Glomerular endothelial cell (primary cell): ENCODE results near the gene ADAMTS3. TPM values are rescaled to one million over a fixed set of nuclear protein-coding genes. Genes with fewer than 3 reads are reported as not detected.
"Not testable (repeated sequence)": the region's sequence is repeated elsewhere in the genome, so short reads cannot be mapped to it uniquely, and the experiment has no call there.

Experiments used
- DNase-seq: peaks from one replicate; pipeline ENCODE4 v3.0.0-alpha.2; 2011; ENCODE audit warnings: low read depth, low spot score; ENCODE audit errors: extremely low read depth
- total RNA-seq: library from RNA; depleted of rRNA; stranded (reverse); fragments of >200 nt; gene quantifications from 2 replicates; pipeline ENCODE4 v1.2.3, GENCODE V29; 2015

ADAMTS3 gene
- total RNA-seq, 1 donor from 2014 or later: 3.4 TPM

DNA sequence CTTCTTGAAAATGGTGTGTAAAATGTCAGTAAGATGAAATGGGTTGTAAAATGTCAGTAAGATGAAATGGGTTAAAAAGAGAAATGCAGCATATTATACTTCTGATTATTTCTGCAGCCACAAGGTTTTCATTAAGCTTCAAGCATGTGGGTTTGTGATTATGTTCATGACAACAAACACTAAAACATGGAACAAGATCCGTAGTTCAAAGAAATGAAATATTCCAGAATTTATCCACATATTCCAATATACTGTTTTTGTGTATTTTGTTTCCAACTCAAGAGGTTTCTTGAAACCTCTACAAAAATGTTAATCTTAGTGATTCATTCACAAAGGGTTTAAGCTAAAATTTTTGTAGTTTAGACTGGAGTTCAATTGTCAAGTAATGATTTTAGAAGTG is 84.0 kb downstream of the ADAMTS3 start:
- no peak for DNase-seq

DNA sequence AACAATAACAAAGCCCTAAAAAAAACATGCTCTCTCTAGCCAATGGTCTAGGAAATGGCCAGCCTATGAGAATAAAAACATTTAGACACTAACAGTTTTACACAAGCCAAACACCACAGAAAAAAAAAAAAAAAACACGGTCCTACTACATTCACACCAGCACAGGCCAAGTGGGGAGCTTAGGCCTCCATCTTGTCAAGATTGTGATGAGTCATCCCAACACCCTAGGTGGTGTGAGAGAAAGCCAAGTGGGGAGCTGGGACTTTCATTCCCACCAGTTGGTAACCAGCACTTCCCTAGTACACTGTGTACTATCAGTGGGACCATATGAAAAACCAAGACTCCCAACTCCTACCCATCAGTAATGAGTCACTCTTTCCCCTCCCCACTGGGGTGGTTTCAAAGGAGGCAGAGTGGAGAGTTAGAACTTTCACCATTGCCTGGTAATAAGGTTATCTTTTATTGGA is 95.6 kb downstream of the ADAMTS3 start:
- DNase-seq: no peak

DNA sequence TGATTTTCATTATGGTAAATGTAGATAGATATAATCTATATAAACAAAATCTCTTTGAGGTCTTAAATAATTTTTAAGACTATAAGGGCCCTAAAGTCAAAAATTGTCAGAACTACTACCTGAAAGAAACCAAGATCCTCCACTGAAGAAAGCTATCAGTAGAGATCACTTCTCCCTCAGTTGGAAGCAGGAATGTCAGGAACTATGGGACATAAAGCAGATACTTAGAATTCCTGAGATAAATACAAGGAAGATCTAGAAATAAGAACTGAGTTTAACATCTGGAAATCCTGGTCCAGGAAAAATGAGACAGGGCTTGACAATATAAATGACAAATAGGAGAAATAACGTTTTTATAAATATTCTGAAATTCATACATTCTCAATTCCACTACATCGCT is 97.2 kb downstream of the ADAMTS3 start:
- no peak for DNase-seq

DNA sequence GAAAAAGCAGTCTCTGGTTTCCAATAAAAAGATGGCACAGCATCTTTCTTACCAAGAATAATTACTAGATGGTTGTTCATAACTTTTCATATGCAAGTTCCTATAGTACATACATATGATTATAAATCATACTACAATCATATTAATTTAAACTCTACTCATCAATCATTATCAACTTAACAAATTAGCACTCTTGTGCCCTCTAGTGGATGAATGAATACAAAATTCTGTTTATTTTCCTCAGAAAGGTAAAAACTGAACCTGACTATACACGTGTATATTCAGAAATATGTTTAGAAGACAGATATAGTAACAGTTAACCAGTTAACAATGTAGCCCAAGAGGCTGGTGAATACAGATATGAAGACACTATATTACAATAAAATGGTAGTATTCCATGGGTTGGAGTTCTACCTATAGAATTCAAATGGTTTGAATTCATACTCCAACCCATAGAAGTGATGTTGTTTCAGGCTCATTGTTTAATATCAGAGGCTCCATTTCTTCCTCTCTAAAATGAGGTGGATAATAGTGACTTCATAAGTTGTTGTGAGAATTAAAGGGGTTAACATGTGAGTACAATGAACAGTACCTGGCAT is 100.0 kb downstream of the ADAMTS3 start:
- peak; percentile 37 for DNase-seq

DNA sequence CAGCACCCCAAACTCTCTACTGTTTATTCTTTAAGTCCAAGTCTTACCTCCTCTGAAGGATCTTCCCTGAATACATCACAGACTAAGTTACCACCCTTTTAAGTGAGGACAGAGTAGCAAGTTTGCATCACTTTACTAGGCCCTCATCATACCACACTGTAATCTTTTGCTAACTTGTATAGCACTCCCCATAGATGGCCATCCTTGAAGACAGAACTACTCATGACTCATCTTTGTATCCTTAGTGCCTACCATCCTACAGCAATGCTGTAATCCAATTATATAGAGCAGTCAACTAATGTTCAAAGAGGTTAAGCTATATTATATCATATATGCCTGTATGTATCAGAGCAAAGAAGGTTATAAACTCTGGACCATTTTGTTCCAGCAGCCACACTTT is 101.4 kb downstream of the ADAMTS3 start:
- no peak for DNase-seq

DNA sequence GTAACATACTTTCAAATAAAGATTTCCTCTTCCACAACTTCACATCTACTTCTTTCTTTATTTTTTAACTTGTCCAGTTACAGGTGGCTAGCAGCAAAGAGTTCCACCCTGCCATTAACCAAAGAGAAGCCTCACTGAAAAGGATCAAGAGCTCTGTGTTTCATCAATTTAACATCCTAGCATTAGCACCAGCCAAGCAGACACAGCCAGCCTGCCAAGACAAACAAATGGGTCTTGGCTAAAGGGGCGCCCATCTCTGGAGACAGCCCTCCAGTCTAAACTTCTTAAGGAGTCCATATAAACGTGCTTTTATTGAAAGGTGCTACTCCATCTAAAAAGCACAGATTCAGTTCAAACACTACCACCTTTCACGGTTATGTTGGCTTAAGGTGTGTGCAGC is 105.3 kb downstream of the ADAMTS3 start:
- DNase-seq: no peak

DNA sequence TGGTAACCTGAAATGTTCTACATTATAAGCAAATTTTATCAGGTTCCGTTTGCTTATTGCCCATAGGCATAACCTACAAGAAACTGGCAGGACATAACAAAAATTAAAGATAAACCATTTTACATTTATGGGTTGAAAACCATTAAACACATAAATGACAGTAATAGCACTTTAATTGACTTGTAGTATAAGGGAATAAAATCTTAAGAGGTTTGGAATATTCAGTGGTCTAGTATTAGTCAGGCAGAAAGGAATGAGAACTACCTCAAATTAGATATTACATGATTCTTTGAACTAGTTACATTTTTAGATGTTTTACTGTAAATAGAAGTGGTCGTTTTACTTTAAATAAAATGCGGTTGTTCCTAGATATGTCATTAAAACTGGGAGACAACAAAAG is 111.9 kb downstream of the ADAMTS3 start:
- no peak for DNase-seq

DNA sequence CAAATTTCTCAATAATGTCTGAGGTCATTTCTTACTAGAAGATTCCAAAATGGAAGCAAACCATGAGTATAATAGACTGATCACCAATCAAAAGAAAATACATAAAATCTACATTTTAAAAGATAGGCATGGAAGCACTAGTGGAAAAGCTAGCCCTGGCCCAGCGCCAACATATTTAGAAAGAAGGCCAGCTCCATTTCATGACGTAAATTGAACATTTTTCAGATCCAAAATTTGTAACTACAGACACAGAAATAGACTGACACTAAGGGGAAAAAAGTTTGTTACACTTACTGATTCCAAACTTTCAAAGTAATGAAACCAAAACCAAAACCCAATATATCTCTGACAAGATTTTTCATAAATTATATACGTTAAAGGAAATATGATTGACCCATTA is 117.7 kb downstream of the ADAMTS3 start:
- DNase-seq: no peak

DNA sequence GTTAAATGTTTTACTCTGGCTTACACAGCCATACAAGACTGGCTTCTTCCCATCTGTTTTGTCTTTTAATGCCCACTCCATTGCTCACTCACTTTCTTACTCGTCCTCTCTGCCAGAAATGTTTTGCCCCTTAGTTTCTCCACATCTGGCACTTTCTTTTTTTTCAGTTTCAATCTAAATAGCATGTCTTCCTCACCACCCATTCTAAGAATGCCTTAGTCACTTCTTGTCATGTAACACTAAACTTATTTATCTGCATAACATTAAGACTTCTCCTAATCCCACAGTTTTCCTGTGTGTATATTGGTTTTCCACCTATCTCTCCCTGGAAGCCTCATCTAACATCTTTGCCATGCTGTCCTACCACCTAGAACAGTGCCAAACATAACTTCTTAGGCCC is 119.3 kb downstream of the ADAMTS3 start:
- DNase-seq: no peak

DNA sequence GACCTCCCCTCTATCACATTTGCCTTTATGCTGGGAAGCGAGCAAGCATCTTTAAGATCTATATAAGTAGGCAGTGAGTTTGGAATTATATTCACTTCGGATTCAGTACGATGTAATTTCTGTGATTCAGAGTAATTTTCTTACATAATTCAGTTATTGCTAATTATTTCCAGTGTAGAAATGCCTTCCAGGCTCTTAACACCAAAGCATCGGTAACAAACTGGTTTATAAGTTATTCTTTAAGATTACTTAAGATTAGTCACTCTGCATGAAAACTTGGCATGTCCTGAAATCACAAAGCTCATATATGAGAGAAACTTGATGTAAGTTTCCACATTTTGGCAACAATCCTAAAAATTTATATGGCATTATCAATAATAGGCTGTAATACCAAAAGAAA is 120.8 kb downstream of the ADAMTS3 start:
- no peak for DNase-seq

DNA sequence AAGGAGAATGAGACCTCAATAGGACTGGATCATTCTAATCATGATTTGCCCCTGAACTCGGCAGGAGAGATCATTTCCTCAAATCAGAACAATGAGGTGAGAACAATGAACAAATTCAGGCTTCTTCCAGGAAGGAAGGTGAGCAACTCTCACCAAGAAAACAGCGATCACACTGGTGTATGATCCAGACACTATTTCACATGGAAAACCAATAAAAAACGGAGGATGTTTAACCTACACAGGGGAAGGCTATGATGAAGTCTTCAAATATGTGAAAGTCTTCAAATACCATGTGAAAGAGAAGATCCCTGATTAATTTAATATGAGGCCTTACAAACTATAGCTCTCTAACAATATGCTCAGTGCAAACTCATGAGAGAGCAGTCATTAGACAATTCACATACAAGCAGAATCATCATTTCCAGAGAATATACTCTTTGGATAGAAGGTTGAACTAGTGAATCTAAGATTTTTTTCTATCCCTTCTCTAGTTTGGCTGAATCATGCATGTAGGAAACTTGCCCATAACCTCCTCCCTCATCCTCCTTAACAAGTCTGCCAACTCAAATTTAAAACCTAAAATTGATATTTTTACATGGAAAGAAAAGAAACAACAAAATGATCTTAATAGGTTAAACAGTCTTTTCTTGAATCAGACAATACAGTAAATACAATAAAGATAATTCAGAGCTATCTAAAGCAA is 122.5 kb downstream of the ADAMTS3 start:
- no peak for DNase-seq

DNA sequence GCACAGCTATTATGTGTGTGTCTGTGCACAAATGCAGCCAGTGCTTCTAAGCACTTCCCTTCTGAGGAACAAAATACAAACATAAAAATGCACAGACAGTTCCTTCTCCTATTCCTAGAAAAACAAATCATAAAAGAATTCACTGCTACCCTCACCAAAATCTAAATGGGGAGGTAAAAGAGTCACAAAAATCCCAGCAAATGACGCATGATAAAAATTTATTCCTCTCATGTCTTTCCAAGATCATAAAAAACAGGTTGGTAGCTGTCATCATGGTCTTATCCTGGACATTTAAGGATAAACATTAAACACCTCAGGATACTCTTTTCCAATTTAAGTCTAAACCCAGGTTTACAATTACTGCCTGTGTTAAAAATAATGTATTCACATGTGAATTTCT is 124.9 kb downstream of the ADAMTS3 start:
- DNase-seq: no peak

DNA sequence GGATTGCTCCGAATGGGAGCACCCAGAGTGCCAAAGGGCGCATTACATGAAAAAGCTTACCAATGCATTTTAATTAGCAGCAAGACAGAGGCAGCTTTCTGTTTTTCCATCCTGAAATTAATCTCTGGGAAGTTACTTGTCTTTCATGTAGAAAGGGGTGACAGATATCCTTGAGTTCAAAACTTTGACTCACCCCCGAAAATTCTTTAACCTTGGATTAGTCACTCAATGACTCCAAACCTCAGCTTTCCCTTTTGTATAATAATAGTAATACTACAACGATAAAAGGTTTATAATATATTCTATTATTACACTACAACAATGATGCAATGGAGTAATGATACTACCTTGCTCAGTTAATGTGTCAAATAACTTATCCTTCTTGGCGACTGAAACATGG is 126.3 kb downstream of the ADAMTS3 start:
- no peak for DNase-seq

DNA sequence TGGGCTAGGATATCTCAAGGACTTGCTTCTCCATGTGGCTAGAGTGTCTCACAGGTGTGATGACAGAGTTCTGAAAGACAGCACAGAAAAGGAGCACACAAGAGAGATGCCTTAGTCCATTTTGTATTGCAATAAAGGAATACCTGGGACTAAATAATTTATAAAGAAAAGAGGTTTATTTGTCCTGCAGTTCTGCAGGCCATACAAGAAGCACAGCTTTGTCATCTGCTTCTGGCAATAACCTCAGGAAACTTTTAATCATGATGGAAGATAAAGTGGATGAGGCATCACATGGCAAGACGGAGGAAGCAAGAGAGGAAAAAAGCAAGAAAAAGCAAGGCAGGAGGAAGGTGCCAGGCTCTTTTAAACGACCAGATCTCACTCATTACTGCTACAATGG is 126.9 kb downstream of the ADAMTS3 start:
- no peak for DNase-seq

DNA sequence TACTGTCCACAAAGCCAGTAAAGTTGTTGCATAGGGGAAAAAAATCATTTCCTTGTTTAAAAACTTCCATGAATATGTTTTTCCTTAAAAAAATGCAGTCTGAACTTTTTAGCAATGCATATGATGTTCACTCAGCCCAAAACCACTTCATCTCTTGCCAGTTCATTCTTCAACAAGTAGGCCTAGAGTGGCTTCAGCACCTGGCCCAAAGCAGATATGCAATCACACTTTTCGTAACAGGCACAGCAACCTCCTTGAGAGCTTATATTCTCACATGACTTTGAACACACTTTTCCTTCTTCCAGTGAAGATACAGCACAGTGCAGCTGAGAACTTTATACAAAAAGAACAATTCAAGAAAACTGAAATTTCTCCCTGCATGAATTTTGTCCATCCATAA is 128.6 kb downstream of the ADAMTS3 start:
- DNase-seq: no peak

DNA sequence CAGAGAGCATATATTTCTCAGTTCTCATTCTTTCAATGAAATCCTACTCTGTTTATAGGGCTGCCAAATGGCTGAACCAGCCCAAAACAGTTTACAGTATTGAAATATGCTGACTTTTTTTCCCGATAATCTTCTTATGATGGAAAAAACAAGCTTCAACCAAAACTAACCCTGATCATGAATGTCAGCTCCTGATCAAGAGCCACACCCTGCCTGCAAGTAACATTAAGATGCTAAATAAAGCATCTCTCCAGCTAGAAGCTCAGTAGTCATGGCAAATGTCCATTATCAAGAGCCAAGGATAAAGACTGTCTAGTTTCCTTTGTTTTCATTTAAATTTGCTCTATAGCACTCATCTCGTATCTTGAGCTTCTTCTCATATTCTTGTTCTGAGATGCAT is 136.0 kb downstream of the ADAMTS3 start:
- DNase-seq: no peak

DNA sequence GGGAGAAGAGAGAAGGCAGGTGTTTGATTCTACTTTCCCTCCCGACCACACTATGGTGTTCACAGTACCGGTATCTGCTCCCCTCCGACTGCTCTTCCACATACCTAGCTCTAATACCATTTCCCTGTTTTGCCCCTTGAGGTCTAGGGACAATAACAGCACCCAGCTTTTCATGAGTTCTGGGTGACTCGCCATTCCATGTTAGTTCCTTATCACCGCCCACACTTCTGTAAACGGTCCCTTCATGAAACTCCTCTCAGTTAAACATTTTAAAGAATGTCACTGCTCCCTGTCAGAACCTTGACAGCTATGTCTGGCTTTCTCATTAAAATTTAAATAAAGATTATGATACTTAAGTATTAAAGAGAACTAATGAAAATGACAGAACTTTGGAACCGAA is 136.7 kb downstream of the ADAMTS3 start:
- DNase-seq: no peak

DNA sequence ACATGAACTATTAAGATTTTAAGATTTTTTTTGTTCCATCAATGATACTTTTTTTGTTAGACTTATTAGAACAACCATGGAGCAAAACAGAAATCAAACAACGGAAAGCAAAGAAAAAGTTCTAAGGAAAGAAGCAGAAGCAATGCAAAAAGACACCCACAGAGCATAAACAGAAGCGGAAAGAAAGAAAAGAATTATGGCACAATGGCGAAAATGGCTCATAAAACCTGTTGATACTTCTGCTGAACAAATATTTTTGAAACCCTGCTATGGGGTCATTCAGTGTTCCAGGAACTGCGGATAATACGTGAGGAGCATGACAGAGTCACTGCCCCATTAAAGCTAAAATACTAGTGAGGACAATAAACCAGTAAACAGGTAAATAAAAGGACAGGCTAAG is 138.0 kb downstream of the ADAMTS3 start:
- DNase-seq: no peak

DNA sequence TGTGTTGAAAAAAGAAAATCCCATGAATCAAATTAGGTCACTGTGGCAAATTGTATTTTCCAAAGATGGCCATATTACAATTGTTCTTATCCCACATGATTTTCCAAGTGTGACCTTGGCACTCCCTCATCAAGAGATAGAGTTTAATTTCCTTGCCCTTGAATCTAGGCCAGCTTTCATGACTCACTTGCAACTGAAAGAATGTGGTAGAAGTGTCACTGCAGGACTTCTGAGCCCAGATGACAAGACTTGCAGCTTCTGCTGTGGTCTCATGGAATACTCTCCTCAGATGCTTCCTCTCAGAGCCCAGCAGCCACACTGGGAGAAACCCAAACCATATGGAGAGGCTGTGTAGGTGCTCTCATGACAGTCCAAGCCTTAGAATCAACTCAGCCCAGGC is 139.0 kb downstream of the ADAMTS3 start:
- DNase-seq: no peak

DNA sequence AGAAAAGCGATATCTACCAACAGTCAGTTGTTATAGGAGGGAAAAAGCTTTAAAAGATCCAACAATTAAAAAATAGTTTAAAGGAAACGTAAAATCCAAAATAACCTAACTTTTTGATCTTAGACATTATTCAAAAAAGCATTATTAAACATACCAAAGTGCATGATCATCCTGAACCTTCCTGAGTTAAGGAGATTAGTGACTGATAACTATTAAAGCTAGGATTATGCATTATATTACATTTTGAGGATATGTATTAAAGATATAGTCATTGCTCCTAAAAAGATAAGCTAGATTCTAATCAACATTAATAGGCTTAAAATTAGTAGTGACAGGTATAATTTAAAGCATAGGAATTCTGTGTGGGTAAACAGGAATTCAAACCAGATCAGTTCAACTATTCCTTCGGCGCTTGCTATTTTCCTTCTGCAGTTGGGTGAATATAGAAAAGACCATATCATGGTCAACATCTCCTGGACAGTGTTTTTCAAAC is 139.6 kb downstream of the ADAMTS3 start:
- DNase-seq: no peak

DNA sequence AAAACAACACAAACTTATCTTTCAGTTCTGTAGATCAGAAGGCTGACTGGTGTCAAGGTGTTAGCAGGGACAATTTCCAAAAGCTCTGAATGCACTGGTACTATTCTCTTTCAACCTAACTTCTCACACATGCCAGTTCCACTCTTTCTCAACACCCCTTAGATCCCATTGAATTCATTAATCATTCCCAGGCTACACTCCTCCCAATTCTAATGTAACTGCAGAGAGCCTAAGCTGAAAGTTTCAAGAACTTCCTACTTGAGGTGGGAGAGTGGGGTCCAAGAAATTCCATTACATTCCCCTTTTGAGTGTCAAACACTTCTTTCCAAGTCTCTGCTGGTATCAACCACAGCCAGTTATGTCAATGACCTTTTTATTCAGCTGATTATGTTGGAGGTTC is 142.0 kb downstream of the ADAMTS3 start:
- DNase-seq: no peak

DNA sequence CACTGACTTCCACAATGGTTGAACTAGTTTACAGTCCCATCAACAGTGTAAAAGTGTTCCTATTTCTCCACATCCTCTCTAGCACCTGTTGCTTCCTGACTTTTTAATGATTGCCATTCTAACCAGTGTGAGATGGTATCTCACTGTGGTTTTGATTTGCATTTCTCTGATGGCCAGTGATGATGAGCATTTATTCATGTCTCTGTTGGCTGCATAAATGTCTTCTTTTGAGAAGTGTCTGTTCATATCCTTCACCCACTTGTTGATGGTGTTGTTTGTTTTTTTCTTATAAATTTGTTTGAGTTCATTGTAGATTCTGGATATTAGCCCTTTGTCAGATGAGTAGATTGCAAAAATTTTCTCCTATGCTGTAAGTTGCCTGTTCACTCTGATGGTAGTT is 143.1 kb downstream of the ADAMTS3 start:
- DNase-seq: not testable (repeated sequence)

DNA sequence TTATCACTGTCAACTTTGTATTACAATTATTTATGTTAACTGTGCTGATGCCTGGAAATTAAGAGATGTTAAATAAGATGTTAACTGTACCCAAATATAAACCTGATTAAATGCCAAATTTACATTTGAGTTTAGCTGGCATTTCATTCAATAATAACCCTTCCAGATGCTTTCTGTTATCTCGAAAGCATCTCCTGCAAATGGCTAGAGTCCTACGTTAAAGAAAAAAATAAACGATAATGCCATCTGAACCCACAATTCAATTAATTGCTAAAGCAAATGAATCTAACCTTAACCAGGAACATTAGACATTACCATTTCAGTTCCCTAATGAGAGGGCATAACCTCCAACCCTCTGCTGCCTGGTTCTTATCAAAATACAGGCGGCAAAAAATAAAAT is 145.0 kb downstream of the ADAMTS3 start:
- no peak for DNase-seq
